ENCODE results near the gene MOCOS.

MOCOS gene

DNA sequence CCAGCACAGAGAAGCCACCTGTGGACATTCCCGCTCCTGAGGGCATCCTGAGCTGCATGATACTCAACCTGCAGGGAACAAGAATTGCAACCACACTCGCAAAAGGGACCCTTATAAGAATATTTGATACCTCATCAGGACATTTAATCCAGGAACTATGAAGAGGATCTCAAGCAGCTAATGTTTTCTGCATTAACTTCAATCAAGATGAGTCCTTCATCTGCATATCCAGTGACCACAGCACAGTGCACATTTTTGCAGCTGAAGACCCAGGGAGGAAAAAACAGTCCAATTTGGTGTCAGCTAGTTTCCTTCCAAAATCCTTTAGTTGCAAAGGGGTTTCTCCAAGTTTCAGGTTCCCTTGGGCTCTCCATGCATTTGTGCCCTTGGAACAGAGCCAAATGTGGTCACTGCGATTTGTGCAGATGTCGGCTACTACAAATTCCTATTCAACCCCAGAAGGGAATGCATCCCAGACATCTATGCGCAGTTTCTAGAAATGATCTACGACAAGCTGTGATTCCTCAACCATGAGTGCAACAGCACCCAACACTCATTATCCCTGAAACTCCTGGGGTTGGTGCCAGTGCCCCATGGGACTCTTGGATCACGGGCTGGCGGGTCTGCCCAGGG lies 86.9 kb downstream of the MOCOS start:
- no peak for DNase-seq

DNA sequence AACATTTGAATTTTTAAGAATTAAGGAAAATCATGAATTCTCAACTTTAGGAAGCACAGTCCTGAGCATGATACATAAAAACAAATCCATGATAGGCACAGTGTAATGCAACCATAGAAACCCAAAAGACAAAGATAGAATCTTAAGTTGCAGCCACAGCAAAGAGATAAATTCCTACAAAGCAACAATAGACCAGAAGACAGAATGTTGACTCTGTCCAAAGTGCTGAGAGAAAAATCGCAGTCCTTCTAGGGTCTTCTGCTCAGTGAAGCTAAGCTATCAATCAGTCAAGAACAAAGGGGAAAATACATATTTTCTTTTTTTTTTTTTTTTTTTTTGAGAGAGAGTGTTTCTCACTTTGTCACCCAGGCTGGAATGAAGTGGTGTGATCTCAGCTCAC lies 88.3 kb downstream of the MOCOS start:
- DNase-seq: no peak

DNA sequence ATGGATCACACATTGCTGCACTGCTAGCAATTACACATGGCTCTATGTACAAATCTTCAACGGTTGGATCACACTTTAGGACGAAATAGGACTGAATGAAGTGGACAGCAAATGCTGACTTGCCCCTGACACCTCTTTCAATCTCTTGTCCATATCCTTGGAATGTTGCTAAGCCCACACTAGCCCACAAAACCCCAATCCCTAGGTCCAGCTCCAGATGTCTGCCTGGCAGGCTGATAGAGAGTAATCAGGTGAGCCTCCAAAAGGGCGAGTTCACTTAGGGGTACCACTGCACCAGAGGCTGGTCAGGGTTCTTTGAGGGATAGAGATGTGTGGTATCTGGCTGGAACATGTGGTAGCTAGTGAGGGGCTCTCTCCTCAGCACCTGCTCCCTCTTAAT lies 91.7 kb downstream of the MOCOS start:
- no peak for DNase-seq

DNA sequence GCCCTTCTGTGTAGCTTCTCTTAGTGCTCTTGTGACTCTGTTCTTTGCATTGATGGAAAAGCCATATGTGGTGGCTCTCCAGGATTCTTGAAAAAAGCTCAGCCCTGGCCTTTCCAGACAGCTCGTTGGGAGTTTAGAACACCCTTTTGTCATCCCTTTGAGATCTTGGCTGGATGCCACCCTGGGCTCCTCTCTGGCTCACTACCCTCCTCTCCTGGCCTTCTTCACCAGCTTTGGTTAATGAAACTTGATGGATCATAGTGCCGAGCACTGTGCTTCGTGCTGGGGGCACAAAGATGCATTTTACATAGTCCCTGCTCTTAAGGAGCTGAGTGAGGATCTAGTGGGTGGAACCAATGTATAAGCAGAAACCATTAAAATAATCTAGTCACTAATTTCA lies 94.6 kb downstream of the MOCOS start:
- no peak for DNase-seq

DNA sequence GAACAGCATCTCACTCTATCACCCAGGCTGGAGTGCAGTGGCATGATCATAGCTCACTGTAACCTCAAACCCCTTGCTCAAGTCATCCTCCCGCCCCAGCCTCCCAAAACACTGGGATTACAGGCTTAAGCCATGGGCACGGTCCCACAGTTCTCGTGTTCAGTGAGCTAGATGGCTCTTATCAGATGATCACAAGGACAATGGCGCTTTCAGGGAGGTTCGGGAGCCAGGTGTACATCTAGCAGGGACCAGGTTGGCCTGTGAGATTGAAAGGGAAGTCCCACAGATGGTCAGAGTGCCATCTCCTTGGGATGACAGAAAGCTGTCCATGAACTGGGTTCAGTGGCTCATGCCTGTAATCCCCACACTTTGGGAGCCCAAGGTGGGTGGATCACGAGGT lies 96.2 kb downstream of the MOCOS start:
- DNase-seq: no peak

DNA sequence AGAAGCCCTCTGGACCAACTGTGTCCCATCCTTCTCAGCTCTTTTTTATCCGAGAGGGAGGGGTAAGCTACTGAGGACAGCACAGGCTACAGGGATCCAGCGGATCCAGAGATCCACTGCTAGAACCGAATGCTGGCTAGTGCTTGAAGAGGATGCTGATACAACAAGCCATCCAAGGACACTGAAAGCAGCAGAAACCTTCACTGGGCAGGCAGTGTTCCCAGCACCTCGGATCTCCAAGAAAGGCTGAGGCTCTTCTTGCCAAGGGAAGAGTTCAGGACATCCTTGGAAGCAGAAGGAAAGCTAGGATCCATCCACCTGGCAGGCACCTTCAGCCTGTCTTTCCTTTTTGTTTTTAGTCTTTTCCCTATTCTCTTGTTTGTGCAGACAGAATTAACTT lies 97.0 kb downstream of the MOCOS start:
- DNase-seq: no peak

DNA sequence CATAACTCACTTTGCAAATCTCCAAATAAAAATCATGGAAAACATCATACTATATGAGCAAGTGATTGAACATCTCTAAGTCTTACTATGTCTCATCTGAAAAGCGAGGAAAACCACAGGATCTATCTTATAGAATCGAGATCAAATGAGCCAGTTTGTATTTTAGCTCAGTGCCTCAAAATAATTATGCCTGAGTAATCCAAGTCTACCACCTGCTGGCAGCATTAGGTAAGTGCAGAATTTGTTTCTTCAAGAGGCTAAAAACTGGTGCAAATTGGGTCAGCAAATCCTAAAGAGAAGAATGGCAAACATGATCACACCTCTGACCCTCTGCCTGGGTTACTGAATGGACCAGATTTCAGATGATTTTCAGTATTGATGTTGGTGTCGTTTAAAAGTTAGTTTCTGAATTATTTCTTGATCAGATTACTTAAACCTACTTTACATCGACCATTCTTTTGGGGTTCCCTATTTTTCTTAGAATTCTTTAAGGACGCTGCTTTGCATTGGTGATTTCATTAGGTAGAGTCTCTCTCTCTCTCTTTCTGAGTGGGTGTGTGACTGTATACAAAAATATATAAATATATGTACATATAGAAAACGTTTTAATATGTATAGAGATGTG lies 97.5 kb downstream of the MOCOS start:
- peak; percentile 62 for DNase-seq

DNA sequence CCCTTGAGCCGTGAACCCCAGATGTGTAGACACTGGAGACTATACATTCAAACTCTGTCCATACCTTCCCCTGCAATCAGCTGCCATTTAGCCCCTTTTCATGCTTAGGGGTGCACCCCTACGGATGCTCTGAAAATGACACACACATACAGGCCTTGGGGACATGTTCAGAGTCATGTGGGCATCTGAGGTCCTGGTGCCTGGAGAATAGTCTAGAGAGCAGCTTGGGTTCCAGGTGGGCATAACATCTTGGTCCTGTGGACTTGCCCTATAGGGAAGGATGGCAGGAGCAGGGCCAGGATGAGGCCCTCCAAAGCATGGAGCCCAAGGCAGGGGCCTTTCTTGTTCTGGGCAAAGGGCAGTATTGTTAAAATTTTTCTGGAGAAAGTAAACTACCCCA lies 100.4 kb downstream of the MOCOS start:
- no peak for DNase-seq

DNA sequence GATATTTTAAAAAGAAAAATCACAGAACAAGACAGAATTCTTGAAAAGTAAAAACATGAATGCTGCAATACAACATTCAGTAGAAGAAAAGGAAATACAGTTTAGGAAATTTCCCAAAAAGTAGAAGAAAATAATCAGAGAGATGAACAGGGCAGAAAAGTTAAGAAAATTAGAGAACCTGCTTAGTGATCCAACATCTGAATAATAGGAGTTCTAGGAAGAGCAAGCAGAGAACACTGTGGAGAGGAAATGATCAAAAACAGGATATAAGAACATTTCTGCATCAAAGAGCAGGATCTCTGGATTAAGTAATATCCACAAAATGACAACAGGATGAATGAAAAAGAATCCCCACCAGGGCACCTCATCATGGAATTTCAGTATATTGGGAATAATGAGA lies 101.4 kb downstream of the MOCOS start:
- DNase-seq: no peak

DNA sequence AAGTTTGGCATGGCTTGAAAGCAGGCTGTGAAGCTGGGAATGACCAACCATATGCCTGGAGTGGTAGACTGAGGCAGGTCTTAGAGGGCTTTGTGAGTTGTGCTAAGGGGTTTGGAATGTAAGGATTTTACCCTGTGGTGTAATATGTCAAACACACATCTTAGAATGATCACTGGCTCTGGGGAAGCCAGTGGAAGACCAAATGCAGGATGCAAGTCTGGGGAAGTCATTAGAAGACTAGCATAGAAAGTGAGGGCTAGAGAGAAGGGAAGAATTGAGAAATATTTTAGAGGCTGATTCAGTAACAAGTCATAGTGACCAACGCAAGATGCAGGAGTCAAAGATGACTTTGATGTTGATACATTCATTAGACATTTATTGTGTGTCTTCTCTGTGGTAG lies 106.7 kb downstream of the MOCOS start:
- DNase-seq: no peak

DNA sequence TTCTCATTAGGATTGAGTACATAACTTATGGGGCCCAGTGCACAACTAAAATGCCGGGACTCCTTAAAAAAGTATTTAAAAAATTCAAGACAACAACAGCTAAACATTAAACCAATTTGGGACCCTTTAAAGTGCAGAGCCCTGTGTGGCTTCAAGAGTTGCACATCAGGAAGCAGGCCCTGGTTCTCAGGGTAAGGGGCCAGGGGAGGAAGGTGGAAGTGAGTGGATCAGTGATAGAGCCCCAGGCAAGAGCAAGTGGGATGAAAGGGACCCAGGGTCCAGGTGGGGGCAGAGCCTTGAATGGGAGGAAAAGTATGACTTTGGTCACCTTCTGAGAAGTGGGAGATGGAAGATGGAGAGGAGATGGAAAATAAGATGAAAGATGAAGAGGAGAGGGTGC lies 107.9 kb downstream of the MOCOS start:
- no peak for DNase-seq

DNA sequence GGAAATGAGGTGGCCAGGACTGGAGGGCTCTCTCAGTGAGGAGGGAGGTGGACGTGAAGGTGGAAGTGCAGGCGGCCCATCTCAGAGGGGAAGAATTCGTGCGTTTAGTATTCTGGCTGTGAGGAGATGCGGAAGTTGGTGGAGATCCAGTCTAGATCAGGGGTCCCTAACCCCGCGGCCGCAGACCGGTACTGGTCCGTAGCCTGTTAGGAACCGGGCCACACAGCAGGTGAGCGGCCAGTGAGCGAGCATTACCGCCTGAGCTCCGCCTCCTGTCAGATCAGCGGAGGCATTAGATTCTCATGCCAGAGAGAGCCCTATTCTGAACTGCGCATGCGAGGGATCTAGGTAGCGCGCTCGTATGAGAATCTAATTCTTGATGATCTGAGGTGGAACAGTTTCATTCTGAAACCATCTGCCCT lies 108.6 kb downstream of the MOCOS start:
- DNase-seq: no peak

DNA sequence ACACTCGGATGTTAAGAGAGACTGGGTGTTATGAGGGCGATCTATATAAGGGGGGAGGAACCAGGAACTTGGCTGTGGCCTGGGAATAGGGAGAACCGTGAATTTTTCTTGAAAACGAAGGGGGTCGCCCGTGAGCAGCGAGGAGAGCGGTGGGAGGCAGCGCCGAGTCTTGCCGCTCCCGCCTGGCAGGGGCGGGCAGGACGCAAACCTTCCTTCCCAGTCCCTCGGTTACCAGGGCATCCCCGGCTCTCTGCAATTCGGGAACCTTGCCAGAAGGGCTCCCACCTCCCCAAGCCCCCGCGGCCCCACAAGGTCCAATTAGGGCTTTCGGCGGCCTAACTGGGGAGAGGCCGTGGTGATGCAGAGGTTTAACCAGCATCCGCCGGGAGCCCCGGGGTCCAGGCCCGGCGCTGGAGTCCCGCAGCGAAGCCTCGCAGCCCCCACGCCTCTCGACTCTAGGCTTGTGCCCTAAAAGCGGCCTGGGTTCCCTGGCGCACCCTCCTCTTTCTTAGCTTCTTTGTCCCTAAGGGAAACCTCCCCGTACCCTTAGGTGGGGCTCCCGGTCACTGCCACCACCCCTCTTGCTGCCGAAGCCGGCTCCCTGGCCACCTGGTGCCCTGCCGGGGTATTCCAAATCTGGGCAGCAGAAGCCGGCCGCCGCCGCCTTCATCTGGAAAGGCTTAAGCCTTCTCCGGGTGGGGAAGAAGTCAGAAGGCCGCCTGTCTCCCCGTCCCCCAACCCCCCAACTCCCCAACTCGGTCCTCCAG lies 109.5 kb downstream of the MOCOS start:
- DNase-seq: peak; percentile 50

DNA sequence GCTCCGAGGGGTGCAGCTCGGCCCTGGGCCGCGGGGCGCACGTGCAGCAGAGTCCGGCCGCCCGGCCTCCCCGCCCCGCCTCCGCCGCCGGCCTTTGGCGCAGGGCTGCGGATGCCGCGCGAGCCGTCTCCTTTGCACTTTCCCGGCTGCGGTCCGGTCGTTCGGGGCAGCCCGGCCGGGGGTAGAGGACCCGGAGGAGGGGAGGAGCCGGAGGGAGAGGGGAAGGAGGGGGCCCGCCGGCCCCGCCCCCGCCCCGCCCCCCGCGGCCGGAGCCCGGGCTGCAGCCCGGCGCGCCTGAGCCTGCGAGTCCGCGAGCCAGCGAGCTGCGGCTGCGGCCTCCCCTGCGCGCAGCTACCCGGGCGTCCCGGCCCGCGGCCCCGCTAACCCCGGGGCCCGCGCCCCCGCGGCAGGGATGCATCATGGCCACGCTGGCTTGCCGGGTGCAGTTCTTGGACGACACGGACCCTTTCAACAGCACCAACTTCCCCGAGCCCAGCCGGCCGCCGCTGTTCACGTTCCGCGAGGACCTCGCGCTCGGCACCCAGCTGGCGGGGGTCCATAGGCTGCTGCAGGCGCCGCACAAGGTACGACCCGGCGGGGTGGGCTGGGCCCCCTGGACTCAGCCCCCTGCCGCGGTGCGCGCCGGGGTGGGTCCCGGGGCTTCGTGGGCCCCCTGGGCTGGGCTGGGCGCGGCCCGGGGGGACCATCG lies 110.3 kb downstream of the MOCOS start, which contains the start of gene FHOD3:
FHOD3 (plus strand) TSS at position 297 of the 709 bp plus-strand sequence; CDS start at position 420, 123 bp downstream.
- peak; percentile 24 for DNase-seq

DNA sequence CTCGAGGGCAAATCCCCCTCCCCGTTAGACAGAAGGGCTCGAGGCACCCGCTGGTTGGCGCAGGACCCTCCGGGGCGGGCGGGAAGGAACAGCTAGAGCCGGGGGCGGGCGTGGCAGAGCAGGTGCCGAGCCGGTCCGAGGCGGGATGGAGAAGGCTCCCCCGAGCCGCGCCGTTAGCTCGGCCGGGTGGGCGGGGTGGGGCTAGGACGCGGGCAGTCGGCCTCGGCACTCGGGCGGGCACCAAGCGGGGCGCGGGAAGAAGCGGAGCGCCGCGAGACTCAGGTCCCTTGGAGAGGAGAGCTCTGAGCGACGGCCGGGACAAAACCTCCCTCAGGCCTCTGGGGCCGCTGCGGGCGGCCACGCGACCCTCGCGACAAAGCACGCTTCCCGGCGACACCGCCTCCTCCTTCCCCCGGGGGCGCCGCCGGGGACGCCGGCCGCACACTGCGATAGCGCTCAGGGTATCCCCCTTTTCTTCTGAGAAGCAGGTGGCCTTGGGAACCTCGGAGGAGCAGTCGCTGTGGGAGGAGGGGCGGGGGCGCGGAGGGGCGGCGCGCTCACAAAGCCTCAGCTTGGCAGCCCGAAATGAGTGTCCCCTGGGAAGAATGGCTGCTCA lies 110.9 kb downstream of the MOCOS start:
- peak; percentile 28 for DNase-seq

DNA sequence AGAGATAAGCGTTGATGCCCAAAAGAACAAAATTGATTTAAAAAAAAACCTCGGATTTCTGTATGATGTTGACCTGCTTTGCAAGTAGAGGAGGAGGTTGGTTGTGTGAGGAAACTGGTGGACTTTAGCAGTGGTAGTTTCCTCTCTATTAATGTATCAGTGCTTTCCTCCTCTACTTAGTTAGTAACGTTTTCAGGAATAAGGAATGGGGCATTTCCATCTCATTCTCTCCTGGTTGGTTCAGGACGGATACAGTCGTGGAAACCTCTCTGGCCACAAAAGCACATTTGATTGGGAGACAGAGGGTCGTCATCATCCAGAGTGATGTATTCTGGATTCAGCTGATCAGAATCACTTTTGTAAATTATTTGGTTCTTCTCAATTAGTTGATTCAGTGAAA lies 111.7 kb downstream of the MOCOS start:
- DNase-seq: no peak

DNA sequence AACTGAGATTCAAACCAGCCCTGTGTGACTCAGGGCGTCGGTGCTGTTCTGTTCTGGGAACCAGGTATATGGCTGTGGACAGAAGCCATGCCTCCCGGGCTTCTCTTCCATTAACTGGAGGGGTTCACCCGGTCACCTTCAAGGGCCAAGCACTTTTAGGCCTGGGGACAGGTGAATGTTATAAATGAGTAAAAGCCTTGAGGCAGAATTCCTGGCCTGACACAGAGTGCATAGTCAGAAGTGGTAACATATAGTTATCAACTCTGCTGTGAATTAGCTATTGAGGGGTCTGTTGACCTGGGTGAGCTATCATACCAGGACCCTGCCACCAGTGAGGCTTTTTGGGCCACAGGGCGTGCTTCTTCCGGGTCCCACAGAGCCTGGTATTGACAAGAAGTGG lies 112.9 kb downstream of the MOCOS start:
- DNase-seq: no peak

DNA sequence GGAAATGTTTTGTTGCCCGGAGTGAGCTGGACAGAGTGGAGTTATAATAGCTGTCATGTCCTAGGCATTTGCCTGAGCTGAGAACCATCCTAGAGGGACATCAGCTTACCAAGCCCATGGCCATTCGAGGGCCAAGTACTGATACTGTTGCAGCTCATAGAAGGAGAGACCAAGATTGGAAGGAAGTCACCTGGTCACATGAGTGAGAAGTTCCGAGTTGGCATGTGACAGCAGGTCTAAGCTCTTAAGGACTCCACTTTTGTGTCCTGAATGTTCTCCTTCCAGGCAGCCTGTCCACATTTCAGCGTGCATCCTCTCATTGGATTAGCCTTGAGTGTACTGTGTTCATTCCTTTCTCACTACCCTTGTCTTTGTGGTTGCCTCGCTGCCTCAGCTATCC lies 114.6 kb downstream of the MOCOS start:
- no peak for DNase-seq

DNA sequence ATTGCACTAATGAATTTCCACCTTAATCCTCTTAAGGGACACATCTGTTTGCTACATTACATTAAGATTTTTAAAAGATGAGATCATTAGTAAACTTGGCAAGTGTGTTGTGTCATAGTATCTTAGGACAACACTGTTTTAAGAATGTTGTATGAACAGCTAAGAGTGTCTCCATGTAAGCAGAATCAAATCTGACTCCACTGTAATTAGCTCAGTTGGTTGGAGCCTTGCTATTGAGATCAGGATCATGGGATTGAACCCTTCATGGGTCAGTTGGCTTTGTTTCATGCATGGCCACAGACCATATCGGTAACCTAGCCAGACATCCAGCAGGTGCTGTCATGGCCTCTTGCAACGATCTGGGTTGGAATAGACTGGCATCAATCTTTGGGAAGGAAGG lies 115.4 kb downstream of the MOCOS start:
- DNase-seq: no peak

DNA sequence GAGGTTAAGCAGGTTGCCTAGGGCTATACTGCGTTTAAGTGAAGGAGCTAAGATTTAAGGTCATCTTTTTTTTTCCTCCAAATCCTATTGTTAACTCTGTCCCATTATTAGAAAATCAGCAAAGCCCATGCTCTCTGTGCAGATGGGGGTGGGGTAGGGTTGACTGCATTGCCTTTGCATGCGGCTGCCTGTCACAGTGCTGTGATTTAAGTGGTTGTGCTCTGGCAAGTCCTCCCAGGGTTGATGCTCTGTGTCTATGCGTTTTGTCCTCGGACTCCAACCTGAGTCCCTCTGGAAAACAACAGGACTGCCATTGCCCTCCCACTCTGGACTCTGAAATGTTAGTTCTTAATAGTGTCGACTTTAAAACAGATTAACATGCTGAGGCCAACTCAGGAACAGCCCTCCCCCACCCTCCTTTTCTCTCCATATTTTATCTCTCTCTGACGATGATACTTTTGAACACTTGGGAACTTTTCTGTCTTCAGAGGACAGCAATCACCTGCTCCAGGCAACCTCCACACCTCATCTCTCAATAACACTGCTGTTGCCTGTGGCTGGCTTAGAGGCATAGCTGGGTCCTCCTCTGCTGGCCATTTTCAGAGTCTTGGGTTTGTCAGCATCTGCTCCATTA lies 116.0 kb downstream of the MOCOS start:
- no peak for DNase-seq

DNA sequence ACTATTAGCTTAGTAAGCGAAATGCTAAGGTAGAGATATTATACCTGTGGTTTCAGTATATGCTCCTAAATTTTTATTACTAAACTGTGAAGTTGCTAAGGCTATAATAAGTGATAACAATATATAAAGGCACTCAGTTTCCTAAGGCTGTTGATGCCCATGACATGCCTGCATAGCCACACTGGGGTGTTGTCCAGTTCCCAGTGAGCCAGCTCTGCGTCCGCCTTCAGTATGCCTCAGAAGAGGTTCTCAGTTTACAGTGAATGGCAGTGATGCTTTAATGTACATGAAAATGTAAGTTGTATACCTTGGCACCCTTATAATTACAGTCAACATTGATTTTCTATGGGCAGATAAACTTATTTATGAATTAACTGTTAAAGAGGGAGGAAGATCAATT lies 117.4 kb downstream of the MOCOS start:
- DNase-seq: no peak

DNA sequence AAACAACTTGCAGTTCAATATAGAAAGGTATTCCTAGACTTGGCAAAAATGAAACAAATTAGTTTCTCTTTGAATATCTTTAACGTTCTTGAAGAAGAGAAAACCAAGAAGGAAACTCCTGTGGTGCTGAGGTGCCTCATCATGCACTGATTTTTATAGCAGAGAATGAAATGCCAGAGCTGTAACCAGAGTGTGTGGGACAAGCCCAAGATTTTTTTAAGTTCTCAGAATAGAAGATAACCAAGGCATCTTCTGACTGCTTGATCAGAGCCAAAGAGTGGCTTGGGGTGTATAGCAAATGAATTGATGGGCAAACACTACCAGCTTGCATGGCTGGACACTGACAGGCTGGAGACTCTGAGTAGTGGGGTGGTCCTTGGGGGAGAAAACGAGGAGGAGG lies 118.1 kb downstream of the MOCOS start:
- no peak for DNase-seq

DNA sequence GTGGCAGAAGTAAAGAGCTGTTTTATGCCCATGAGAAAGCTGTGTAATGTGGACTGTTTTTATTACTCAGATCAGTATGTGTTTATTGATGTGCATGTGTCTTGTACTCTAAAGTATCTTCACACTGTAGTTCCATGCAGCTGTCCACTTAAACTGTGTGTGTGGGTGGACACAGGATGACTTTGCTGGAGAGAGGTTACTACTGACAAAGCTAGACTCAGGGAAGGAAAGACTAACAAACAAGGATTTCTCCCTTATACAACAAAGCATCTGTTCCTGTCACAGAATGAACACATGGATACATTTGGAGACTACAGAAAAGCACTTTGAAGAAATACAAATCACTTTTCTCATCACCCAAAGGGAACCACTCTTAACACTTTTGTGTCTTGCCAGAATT lies 120.2 kb downstream of the MOCOS start:
- DNase-seq: no peak
